ENCODE measurements around the gene RPS10. TPM values are rescaled to one million over a fixed set of nuclear protein-coding genes. Genes with fewer than 3 reads are reported as not detected.

RPS10 gene
- total RNA-seq, 4 donors from 2014 or later = 1,548 to 3,114 (median 2,536) TPM

DNA sequence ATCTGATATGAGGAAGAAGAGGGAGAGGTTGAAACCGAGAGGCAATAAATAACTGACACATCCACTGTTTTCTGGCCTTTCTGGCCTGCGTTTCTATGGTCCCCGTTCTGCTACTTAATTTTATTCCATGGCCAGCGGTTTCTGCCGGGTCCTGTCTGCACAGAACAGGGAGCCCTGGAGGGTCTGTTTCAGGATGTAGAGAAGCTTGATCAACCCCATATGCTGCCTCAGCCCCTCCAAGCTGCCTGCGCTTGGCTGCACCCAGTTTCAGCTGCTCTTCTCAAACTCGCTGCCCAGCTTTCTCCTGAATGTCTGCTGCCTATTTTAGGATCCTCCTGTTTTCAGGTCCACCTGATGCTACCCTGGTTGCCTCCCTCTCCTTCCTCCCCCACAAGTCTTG lies 21.5 kb upstream of the RPS10 start:
- H3K4me3 ChIP-seq (replicated peaks in 1 of 3) = no peak overlapping the region
- no peaks in the 10 kb centered on the region for H3K27me3 ChIP-seq
- no peaks in the 10 kb centered on the region for H3K9me3 ChIP-seq
- no peak for TF ChIP-seq POLR2A (IDR thresholded peaks at IDR 0.05)
- TF ChIP-seq, protein P1, sequence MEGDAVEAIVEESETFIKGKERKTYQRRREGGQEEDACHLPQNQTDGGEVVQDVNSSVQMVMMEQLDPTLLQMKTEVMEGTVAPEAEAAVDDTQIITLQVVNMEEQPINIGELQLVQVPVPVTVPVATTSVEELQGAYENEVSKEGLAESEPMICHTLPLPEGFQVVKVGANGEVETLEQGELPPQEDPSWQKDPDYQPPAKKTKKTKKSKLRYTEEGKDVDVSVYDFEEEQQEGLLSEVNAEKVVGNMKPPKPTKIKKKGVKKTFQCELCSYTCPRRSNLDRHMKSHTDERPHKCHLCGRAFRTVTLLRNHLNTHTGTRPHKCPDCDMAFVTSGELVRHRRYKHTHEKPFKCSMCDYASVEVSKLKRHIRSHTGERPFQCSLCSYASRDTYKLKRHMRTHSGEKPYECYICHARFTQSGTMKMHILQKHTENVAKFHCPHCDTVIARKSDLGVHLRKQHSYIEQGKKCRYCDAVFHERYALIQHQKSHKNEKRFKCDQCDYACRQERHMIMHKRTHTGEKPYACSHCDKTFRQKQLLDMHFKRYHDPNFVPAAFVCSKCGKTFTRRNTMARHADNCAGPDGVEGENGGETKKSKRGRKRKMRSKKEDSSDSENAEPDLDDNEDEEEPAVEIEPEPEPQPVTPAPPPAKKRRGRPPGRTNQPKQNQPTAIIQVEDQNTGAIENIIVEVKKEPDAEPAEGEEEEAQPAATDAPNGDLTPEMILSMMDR (IDR thresholded peaks at IDR 0.05) = no peak
- DNase-seq = no peak
- H3K36me3 ChIP-seq = no peaks in the 10 kb centered on the region
- WGBS, 2 donors = 72 to 76% methylated on average over 7 of the region's 7 CpGs
- H3K27ac ChIP-seq = no peak overlapping the region
- intact Hi-C loops (cut with DNase I) = no loop called here
- H3K4me1 ChIP-seq = no peaks in the 10 kb centered on the region

DNA sequence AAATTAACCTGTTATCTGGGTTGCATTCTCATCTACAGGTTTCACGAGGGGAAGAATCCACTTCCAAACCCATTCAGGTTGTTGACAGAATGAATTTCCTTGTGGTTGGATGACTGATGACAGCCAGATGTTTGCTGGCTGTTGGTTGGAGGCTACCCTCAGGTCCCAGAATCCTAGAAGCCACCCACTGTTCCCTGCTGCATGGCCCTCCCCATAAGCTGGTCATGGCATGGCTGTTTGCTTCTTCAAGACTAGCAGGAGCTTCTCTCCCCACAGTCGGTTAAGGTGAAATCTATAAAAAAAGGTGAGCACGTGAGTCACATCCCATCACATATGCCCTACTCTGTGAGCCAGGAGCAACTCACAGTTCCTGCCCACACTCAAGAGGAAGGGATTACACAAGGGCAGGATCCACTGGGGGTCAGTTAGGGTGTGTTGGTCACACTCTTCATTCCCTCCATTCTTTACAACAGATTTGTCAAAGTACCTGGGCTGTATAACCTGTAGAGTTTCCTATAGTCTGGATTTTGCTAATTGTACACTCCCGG lies 19.5 kb upstream of the RPS10 start:
- Histone ChIP-seq H3K27ac (no peak overlapping the region), H3K36me3 (no peaks in the 10 kb centered on the region), H3K4me3 (replicated peaks in 1 of 3) (no peak overlapping the region), H3K9me3 (no peaks in the 10 kb centered on the region), H3K27me3 (no peaks in the 10 kb centered on the region), H3K4me1 (no peaks in the 10 kb centered on the region)
- WGBS, 2 donors = 77 to 79% methylated on average over 4 of the region's 4 CpGs
- DNase-seq = no peak
- TF ChIP-seq POLR2A (IDR thresholded peaks at IDR 0.05) = no peak
- TF ChIP-seq, protein P1 (IDR thresholded peaks at IDR 0.05) = no peak
- intact Hi-C loops (cut with DNase I) = no loop called here

DNA sequence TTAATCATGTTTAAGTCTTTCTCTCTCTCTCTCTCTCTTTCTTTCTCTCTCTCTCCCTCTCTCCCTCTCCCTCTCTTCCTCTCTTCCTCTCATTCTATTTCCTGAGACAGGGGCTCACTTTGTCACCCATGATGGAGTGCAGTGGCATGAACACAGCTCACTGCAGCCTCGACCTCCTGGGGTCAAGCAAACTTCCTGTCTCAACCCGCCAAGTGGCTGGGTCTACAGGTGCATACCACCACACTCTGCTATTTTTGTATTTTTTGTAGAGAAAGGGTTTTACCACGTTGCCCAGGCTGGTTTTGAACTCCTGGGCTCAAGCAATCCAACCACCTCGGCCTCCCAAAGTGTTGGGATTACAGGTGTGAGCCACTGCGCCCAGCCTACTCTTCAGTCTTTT lies 15.7 kb upstream of the RPS10 start:
- Histone ChIP-seq H3K4me1 (no peaks in the 10 kb centered on the region), H3K4me3 (replicated peaks in 1 of 3) (no peak overlapping the region), H3K36me3 (no peaks in the 10 kb centered on the region), H3K9me3 (no peaks in the 10 kb centered on the region), H3K27ac (no peak overlapping the region), H3K27me3 (no peaks in the 10 kb centered on the region)
- no peak for TF ChIP-seq POLR2A (IDR thresholded peaks at IDR 0.05)
- TF ChIP-seq, protein P1 (IDR thresholded peaks at IDR 0.05) = no peak
- WGBS, 2 donors = 63 to 67% methylated on average over 5 of the region's 5 CpGs
- no peak for DNase-seq
- intact Hi-C loops (cut with DNase I) = no loop called here

DNA sequence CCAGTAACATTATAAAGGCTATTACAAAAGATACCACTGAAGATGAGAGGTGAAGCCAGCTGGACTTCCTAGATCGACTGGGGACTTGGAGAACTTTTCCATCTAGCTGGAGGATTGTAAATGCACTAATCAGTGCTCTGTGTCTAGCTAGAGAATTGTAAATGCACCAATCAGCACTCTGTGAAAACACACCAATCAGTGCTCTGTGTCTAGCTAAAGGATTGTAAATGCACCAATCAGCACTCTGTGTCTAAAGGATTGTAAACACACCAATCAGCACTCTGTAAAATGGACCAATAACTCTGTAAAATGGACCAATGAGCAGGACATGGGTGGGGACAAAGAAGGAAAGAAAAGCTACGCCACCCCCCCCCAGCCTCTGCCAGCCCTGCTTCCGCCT lies 13.6 kb upstream of the RPS10 start:
- TF ChIP-seq, protein P1 (IDR thresholded peaks at IDR 0.05) = no peak
- no peak for TF ChIP-seq POLR2A (IDR thresholded peaks at IDR 0.05)
- intact Hi-C loops (cut with DNase I) = no loop called here
- DNase-seq = no peak
- H3K4me3 ChIP-seq (replicated peaks in 1 of 3) = no peak overlapping the region
- no peaks in the 10 kb centered on the region for H3K36me3 ChIP-seq
- no peaks in the 10 kb centered on the region for H3K27me3 ChIP-seq
- no peaks in the 10 kb centered on the region for H3K4me1 ChIP-seq
- 89 to 100% methylated on average over 2 of the region's 3 CpGs for WGBS, 2 donors
- no peaks in the 10 kb centered on the region for H3K9me3 ChIP-seq
- H3K27ac ChIP-seq = no peak overlapping the region

DNA sequence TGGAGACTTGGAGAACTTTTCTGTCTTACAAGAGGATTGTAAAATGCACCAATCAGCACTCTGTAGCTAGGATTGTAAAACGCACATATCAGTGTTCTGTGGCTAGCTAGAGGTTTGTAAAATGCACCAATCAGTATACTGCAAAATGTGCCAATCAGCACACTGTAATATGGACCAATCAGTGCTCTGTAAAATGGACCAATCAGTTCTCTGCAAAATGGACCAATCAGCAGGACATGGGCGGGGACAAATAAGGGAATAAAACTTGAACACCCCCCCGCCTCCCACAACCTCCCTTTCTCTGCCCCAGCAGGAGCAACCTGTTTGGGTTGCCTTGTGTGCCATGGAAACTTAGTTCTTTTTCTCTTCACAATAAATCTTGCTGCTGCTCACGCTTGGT lies 12.8 kb upstream of the RPS10 start:
- Histone ChIP-seq H3K27me3 (no peaks in the 10 kb centered on the region), H3K9me3 (no peaks in the 10 kb centered on the region), H3K36me3 (no peaks in the 10 kb centered on the region), H3K4me1 (no peaks in the 10 kb centered on the region), H3K4me3 (replicated peaks in 1 of 3) (no peak overlapping the region), H3K27ac (no peak overlapping the region)
- DNase-seq = no peak
- TF ChIP-seq, protein P1 (IDR thresholded peaks at IDR 0.05) = no peak
- TF ChIP-seq POLR2A (IDR thresholded peaks at IDR 0.05) = no peak
- intact Hi-C loops (cut with DNase I) = no loop called here
- 72 to 97% methylated on average over 4 of the region's 4 CpGs for WGBS, 2 donors
